SJSA1 (cell line): ENCODE data around the gene TMEM91. TPM values are rescaled to one million over a fixed set of nuclear protein-coding genes. Genes with fewer than 3 reads are reported as not detected.
A peak's percentile ranks its signal among the peaks of the same experiment; 100 is the strongest.

Experiments
- DNase-seq, 2 experiments: peaks; one replicate each; pipeline ENCODE4 v3.0.0-alpha.2; 2015 to 2020; ENCODE audit warnings: low spot score in 2 of 2, low read depth in 1 of 2
- H3K27ac ChIP-seq: fragments of 250-450 bp; sonication (Bioruptor Pico); 2 replicates; pipeline ENCODE4 v1.5.1; 2020; ENCODE audit warnings: mild to moderate bottlenecking, moderate library complexity
- H3K27me3 ChIP-seq: fragments of 250-450 bp; sonication (Bioruptor Pico); replicated peaks from 2 replicates; pipeline ENCODE4 v1.5.1; 2020; ENCODE audit warnings: mild to moderate bottlenecking, moderate library complexity
- H3K36me3 ChIP-seq: fragments of 250-450 bp; sonication (Bioruptor Pico); 2 replicates; pipeline ENCODE4 v1.5.1; 2020; ENCODE audit warnings: mild to moderate bottlenecking
- H3K4me1 ChIP-seq: fragments of 250-450 bp; sonication (Bioruptor Pico); replicated peaks from 2 replicates; pipeline ENCODE4 v1.6.1; 2021; ENCODE audit warnings: mild to moderate bottlenecking
- H3K4me3 ChIP-seq: fragments of 250-450 bp; sonication (Bioruptor Pico); 2 replicates; pipeline ENCODE4 v1.5.1; 2020; ENCODE audit warnings: mild to moderate bottlenecking
- H3K9me3 ChIP-seq: fragments of 250-450 bp; sonication (Bioruptor Pico); replicated peaks from 2 replicates; pipeline ENCODE4 v1.5.1; 2020; ENCODE audit warnings: mild to moderate bottlenecking
- total RNA-seq: library from RNA; depleted of rRNA; stranded (reverse); fragments of >200 nt; shearing (Covaris generic); gene quantifications from 2 replicates; pipeline ENCODE4 v1.2.3, GENCODE V29; 2014; rRNA removed

Gene TMEM91
- 0.44 and 2.5 TPM in 2 replicates for total RNA-seq

- no peak for DNase-seq
- no peaks in the 10 kb centered on the region for H3K9me3 ChIP-seq
- H3K4me1 ChIP-seq: peaks cover 15% of the 10 kb centered on the region
- no peaks in the 10 kb centered on the region for H3K36me3 ChIP-seq
- H3K4me3 ChIP-seq: no peak within 1 kb of the TSS
- no peak within 1 kb of the TSS for H3K27ac ChIP-seq
- H3K27me3 ChIP-seq: no peaks in the 10 kb centered on the region
These were observed at the start of gene TMEM91 for GRCh38 chr19:41376241-41376997. Gene TMEM91 (plus strand): TSS chr19:41376533. CDS start chr19:41378310, 1,777 bp downstream.

DNA sequence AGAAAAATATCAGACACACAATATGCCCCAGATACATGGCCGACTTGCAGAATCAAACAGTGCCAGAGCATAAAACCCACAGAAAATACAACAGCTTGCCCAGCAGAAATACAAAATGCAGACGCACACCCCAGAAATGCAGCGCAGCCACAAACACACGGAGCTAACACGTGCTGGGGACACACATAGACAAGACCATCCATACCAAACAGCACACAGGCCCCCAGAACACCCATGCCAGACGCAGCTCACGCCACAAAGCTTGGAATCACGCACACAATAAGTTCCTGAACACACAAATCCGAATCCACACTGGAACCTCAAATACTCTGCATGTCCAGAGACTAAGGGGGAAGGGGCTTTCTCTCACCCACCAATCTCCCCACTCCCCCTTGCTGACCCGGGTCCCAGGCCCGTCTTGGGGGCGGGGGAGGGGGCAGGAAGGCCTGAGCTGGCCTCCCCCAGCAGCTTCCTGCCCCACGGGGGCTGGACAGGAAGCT is 49.2 kb upstream of the TMEM91 start:
- Histone ChIP-seq H3K27me3 (no peaks in the 10 kb centered on the region), H3K4me3 (no peak overlapping the region), H3K9me3 (no peaks in the 10 kb centered on the region), H3K36me3 (peaks cover 71% of the 10 kb centered on the region), H3K27ac (peak overlapping the region; percentile 93), H3K4me1 (peaks cover 69% of the 10 kb centered on the region)
- DNase-seq: no peak

DNA sequence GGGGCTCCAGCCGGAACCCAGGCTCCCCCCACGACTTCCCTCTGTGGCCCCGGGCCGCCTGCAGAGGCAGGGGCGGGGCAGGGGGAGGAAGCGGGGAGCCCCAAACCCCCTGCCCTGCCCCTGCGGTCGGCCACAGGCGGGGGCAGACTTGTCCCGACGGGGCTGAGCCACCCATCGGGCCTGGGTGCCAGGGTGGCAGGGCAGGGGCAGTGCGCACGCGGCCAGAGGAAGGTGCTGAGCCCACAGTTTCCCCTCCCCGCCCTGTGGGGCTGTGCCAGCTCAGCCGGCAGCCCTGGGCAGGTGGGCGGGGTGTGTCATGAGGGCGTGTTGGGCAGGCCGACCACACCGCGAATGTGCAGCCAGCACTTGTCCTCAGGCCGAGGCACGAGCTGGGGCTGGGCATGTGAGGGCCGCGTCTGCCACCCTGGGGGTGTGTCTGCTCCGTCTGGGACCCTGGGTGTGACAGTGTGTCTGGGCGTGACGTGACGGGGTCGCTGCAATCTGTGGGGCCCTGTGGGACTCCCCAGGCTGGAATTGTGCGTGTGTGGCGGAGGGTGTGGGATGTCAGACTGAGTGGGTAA is 48.7 kb upstream of the TMEM91 start:
- no peaks in the 10 kb centered on the region for H3K9me3 ChIP-seq
- H3K4me3 ChIP-seq: no peak overlapping the region
- no peaks in the 10 kb centered on the region for H3K27me3 ChIP-seq
- peaks cover 71% of the 10 kb centered on the region for H3K36me3 ChIP-seq
- H3K27ac ChIP-seq: peak overlapping the region; percentile 37
- peak in 1 of 2 experiments; percentile 73 for DNase-seq
- H3K4me1 ChIP-seq: peaks cover 64% of the 10 kb centered on the region

GRCh38 chr19:41328157-41328841 is 48.0 kb upstream of the TMEM91 start:
- Histone ChIP-seq H3K36me3 (peaks cover 72% of the 10 kb centered on the region), H3K9me3 (no peaks in the 10 kb centered on the region), H3K27me3 (no peaks in the 10 kb centered on the region), H3K27ac (peak overlapping the region; percentile 37), H3K4me1 (peaks cover 57% of the 10 kb centered on the region), H3K4me3 (no peak overlapping the region)
- DNase-seq: peak in 1 of 2 experiments; percentile 45

DNA sequence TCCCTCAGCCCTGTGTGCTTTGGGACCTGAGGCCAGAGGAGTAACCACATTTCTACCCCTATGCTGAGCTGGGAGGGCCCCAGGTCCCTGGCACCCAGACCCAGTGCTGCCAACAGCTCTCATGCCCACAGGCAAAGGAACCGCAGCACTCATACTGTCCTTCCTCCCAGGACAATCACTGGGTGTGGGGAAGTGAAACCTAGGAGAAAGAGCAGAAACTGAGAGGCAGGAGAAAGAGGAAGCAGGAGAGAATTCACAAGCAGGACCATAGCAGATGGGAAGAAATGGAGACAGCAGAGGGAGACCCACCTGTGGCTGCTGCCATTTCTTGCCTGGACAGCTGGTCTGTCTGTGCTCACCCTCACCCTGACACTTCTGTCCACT is 47.5 kb upstream of the TMEM91 start:
- no peak for DNase-seq
- Histone ChIP-seq H3K27me3 (no peaks in the 10 kb centered on the region), H3K9me3 (no peaks in the 10 kb centered on the region), H3K27ac (no peak overlapping the region), H3K4me1 (peaks cover 52% of the 10 kb centered on the region), H3K36me3 (peaks cover 76% of the 10 kb centered on the region), H3K4me3 (no peak overlapping the region)

- no peak overlapping the region for H3K4me3 ChIP-seq
- no peaks in the 10 kb centered on the region for H3K9me3 ChIP-seq
- peaks cover 36% of the 10 kb centered on the region for H3K4me1 ChIP-seq
- H3K27ac ChIP-seq: no peak overlapping the region
- DNase-seq: no peak
- peaks cover 84% of the 10 kb centered on the region for H3K36me3 ChIP-seq
- no peaks in the 10 kb centered on the region for H3K27me3 ChIP-seq
These were observed 45.9 kb upstream of the TMEM91 start for GRCh38 chr19:41330481-41330880.

DNA sequence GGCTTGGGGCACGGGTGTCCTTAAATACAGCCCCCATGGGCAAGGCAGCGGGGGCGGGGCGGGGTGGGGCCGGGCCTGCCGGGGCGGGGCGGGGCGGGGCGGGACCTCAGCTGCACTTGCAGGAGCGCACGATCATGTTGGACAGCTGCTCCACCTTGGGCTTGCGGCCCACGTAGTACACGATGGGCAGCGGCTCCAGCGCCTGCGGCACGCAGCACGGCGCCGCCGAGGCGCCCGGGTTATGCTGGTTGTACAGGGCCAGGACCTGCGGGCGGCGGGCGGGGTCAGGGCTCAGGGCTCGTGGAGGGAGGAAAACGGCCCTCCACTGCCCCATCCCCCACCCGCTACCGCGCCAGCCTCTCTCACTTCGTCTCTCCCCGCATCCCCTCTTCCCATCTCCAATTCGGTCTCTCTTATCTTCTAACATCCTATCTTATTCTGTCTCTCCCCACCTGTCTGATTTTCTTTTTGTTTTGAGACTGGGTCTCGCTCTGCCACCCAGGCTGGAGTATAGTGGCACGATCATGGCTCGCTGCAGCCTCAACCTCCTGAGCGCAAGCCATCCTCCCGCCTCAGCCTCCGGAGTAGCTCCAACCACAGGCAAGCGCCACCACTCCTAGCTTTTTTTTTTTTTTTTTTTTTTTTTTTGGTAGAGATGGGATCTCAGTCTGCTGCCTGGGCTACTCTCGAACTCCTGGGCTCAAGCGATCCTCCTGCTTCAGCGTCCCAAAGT is 45.2 kb upstream of the TMEM91 start:
- Histone ChIP-seq H3K9me3 (no peaks in the 10 kb centered on the region), H3K27ac (no peak overlapping the region), H3K4me3 (no peak overlapping the region), H3K36me3 (peaks cover 85% of the 10 kb centered on the region), H3K4me1 (peaks cover 29% of the 10 kb centered on the region), H3K27me3 (no peaks in the 10 kb centered on the region)
- DNase-seq: no peak

DNA sequence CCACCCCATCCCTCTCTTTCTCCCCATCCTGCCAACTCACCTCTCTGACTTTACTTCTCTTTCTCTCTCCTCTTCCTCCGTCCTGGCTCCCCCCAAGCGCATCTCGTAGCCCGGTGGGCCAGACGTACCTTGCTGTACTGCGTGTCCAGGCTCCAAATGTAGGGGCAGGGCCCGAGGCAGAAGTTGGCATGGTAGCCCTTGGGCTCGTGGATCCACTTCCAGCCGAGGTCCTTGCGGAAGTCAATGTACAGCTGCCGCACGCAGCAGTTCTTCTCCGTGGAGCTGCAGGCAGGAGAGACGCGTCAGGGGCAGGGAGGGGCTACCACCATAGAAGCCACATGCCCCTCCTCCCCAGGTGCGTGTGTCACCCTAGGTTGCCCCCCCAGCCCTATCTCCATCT is 44.3 kb upstream of the TMEM91 start:
- Histone ChIP-seq H3K4me1 (peaks cover 20% of the 10 kb centered on the region), H3K4me3 (no peak overlapping the region), H3K9me3 (no peaks in the 10 kb centered on the region), H3K27ac (no peak overlapping the region), H3K27me3 (no peaks in the 10 kb centered on the region), H3K36me3 (peaks cover 85% of the 10 kb centered on the region)
- no peak for DNase-seq

GRCh38 chr19:41332468-41332867 is 43.9 kb upstream of the TMEM91 start:
- no peak for DNase-seq
- Histone ChIP-seq H3K36me3 (peaks cover 86% of the 10 kb centered on the region), H3K27me3 (no peaks in the 10 kb centered on the region)

DNA sequence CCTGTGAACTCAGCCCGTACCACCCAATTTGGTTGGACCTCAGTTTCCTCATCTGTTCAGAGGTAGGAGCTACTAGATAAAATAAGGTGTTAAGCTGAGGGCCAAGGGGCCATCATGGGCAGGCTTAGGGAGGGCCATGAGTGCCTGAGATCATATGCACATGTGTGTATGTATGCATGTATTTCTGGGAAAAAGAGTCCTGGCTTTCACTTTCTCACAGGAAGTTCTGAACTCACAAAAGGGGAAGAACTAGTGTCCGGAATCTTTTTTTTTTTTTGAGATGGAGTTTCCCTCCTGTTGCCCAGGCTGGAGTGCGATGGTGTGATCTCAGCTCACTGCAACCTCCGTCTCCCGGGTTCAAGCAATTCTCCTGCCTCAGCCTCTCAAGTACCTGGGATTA is 41.5 kb upstream of the TMEM91 start:
- no peak for DNase-seq
- no peak overlapping the region for H3K4me3 ChIP-seq
- H3K27ac ChIP-seq: no peak overlapping the region
- peaks cover 87% of the 10 kb centered on the region for H3K36me3 ChIP-seq
- H3K27me3 ChIP-seq: no peaks in the 10 kb centered on the region
- no peaks in the 10 kb centered on the region for H3K9me3 ChIP-seq
- peaks cover 6% of the 10 kb centered on the region for H3K4me1 ChIP-seq

More at GRCh38 chr19:41332468-41332867, 43.9 kb upstream of the TMEM91 start:
- peaks cover 16% of the 10 kb centered on the region for H3K4me1 ChIP-seq
- H3K4me3 ChIP-seq: no peak overlapping the region
- no peaks in the 10 kb centered on the region for H3K9me3 ChIP-seq
- no peak overlapping the region for H3K27ac ChIP-seq

DNA sequence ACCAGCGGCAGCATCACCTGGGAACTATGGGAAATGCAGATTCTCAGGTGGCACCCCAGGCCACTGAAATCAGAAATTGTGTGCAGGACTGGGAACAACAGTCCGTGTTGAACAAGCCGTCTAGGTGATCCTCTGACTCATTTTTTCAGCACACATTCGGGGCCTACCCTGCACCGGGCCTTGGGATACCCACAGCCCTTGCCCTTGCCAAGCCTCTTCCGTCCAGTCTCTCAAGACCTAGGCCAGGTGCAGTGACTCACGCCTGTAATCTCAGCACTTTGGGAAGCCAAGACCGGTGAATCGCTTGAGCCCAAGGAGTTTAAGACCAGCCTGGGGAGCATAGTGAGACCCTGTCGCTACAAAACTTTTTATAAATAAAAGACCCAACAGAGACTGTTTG is 40.9 kb upstream of the TMEM91 start:
- Histone ChIP-seq H3K27ac (no peak overlapping the region), H3K36me3 (peaks cover 84% of the 10 kb centered on the region), H3K4me1 (peaks cover 13% of the 10 kb centered on the region), H3K27me3 (no peaks in the 10 kb centered on the region), H3K4me3 (no peak overlapping the region), H3K9me3 (no peaks in the 10 kb centered on the region)
- no peak for DNase-seq

DNA sequence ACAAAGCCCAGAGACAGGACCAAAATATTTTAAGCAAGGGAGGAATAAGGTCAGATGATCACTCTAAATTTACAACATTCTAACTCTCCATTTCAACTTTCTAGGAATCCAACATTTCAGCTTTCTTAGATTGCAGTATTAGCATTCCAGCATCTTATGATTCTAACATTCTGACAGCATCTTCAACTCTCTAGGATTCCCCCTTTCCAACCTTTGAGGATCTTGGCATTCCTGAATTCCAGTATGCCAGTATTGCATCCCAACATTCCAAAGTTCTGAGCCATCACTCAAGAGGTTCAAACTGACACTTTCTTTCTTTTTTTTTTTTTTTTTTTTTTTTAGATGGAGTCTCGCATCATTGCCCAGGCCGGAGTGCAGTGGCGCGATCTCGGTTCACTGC is 36.4 kb upstream of the TMEM91 start:
- peak; percentile 66 to 77 for DNase-seq
- peaks cover 83% of the 10 kb centered on the region for H3K36me3 ChIP-seq

DNA sequence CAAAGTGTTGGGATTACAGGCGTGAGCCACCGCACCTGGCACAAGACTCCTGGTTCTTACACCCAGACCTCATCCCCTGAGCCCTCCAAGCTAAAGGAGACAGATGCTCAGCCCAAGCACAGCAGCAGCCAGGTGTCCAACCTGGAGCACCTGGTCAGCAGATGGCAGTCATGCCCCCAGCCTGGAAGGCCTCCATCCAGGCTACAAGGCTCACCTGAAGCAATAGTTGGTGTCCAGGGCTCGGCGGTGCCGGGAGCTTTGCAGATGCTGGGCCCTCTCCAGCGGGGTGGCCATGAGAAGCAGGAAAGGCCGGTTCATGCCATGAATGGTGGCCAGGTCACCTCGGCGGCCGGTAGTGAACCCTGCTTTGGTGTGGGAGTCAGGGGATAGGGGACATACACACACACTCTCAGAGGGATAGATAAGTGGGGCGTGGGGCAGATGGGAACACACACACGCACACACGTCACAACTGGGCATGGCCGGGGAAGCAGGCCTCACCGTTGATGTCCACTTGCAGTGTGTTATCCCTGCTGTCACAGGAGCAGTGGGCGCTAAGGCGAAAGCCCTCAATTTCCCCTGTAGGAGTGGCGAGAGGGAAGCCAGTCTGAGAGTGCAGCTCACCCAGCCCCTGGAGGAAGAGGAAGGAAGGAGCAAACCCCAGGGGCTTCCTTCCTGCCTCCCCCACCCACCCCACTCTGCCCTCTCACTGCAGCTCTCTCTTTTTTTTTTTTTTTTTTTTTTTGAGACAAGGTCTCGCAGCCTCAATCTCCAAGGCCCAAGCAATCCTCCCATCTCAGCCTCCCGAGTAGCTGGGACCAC is 34.5 kb upstream of the TMEM91 start:
- H3K27me3 ChIP-seq: no peaks in the 10 kb centered on the region
- peaks cover 18% of the 10 kb centered on the region for H3K4me1 ChIP-seq
- H3K9me3 ChIP-seq: no peaks in the 10 kb centered on the region
- H3K4me3 ChIP-seq: no peak overlapping the region
- H3K27ac ChIP-seq: no peak overlapping the region
- no peak for DNase-seq
- H3K36me3 ChIP-seq: peaks cover 87% of the 10 kb centered on the region

More for the DNA sequence above, 36.4 kb upstream of the TMEM91 start:
- Histone ChIP-seq H3K4me1 (peaks cover 18% of the 10 kb centered on the region), H3K9me3 (no peaks in the 10 kb centered on the region), H3K27ac (peak overlapping the region; percentile 68), H3K27me3 (no peaks in the 10 kb centered on the region), H3K4me3 (no peak overlapping the region)
